ENCODE results near the gene KCNQ1OT1. TPM values are rescaled to one million over a fixed set of nuclear protein-coding genes. Genes with fewer than 3 reads are reported as not detected.
"Not testable (repeated sequence)": the region's sequence is repeated elsewhere in the genome, so short reads cannot be mapped to it uniquely, and the experiment has no call there.

The KCNQ1OT1 gene
- total and polyA plus RNA-seq, 10 donors: 0.02 to 3.1 (median 1.7) TPM

- TF ChIP-seq POLR2A (IDR thresholded peaks at IDR 0.05) (no peak), CTCF (IDR thresholded peaks at IDR 0.05 in 8 of 11, conservative IDR thresholded peaks at IDR 0.05 in 3 of 11) (no peak), POLR2AphosphoS5 (IDR thresholded peaks at IDR 0.05) (no peak)
- no peaks in the 10 kb centered on the region for H3K4me1 ChIP-seq
- no peak overlapping the region for H3K4me3 ChIP-seq
- intact Hi-C loops (cut with DNase I; ENCODE audit: low total_unique reads): no loop called here
- H3K9me3 ChIP-seq: peaks cover 8 to 98% (median 94%) of the 10 kb centered on the region in 8 donors
- H3K27ac ChIP-seq: no peak overlapping the region
- H3K27me3 ChIP-seq (replicated peaks in 1 of 7): no peaks in the 10 kb centered on the region
- H3K36me3 ChIP-seq: peaks cover 0 to 26% (median 0%) of the 10 kb centered on the region in 6 donors
- no peak for DNase-seq
- WGBS, 5 donors: 84 to 97% (median 85%) methylated on average over 1 of the region's 1 CpG
These were observed 58.2 kb downstream of the KCNQ1OT1 start for GRCh38 chr11:2641623-2642022.

- Histone ChIP-seq H3K9me3 (peaks cover 8 to 89% (median 82%) of the 10 kb centered on the region in 8 donors), H3K36me3 (peaks cover 0 to 17% (median 0%) of the 10 kb centered on the region in 6 donors)
- DNase-seq; intact Hi-C loops (cut with DNase I; ENCODE audit: low total_unique reads); H3K4me1 ChIP-seq; H3K27me3 ChIP-seq (replicated peaks in 1 of 7); H3K4me3 ChIP-seq; H3K27ac ChIP-seq: not testable (repeated sequence)
- 81 to 96% (median 93%) methylated on average over 13 of the region's 13 CpGs for WGBS, 5 donors
These were observed 60.0 kb downstream of the KCNQ1OT1 start for GRCh38 chr11:2639763-2640162.

GRCh38 chr11:2631161-2631560 is 68.6 kb downstream of the KCNQ1OT1 start:
- TF ChIP-seq POLR2AphosphoS5 (IDR thresholded peaks at IDR 0.05) (no peak), POLR2A (IDR thresholded peaks at IDR 0.05) (no peak), CTCF (IDR thresholded peaks at IDR 0.05 in 8 of 11, conservative IDR thresholded peaks at IDR 0.05 in 3 of 11) (no peak)
- Histone ChIP-seq H3K9me3 (peaks cover 3 to 87% (median 70%) of the 10 kb centered on the region in 8 donors), H3K36me3 (peaks cover 0 to 15% (median 0%) of the 10 kb centered on the region in 6 donors), H3K27me3 (replicated peaks in 1 of 7) (no peaks in the 10 kb centered on the region), H3K4me3 (no peak overlapping the region), H3K27ac (no peak overlapping the region), H3K4me1 (no peaks in the 10 kb centered on the region)
- 54 to 84% (median 71%) methylated on average over 1 of the region's 1 CpG for WGBS, 5 donors
- no peak for DNase-seq
- intact Hi-C loops (cut with DNase I; ENCODE audit: low total_unique reads): no loop called here

- peaks cover 3 to 86% (median 68%) of the 10 kb centered on the region in 8 donors for H3K9me3 ChIP-seq
These were observed 69.1 kb downstream of the KCNQ1OT1 start for GRCh38 chr11:2630679-2631078.

More at GRCh38 chr11:2630679-2631078, 69.1 kb downstream of the KCNQ1OT1 start:
- H3K27me3 ChIP-seq (replicated peaks in 1 of 7): no peaks in the 10 kb centered on the region
- no peak for DNase-seq
- H3K27ac ChIP-seq: no peak overlapping the region
- H3K36me3 ChIP-seq: peaks cover 0 to 15% (median 0%) of the 10 kb centered on the region in 6 donors
- TF ChIP-seq POLR2AphosphoS5 (IDR thresholded peaks at IDR 0.05) (no peak), POLR2A (IDR thresholded peaks at IDR 0.05) (no peak), CTCF (IDR thresholded peaks at IDR 0.05 in 8 of 11, conservative IDR thresholded peaks at IDR 0.05 in 3 of 11) (no peak)
- no peaks in the 10 kb centered on the region for H3K4me1 ChIP-seq
- 95 to 100% (median 96%) methylated on average over 1 of the region's 1 CpG for WGBS, 5 donors
- intact Hi-C loops (cut with DNase I; ENCODE audit: low total_unique reads): no loop called here
- H3K4me3 ChIP-seq: no peak overlapping the region
